K562 (cell line): ENCODE data around the gene CBLC. TPM values are rescaled to one million over a fixed set of nuclear protein-coding genes. Genes with fewer than 3 reads are reported as not detected.

Source experiments
- ARID2 ChIP-seq: fragments of 450-650 bp; IDR thresholded peaks from 2 replicates; pipeline ENCODE4 v1.6.1; 2017; ENCODE audit warnings: antibody characterized with exemption, mild to moderate bottlenecking
- BCL6 ChIP-seq: fragments of 250-450 bp; sonication (Bioruptor Pico); IDR thresholded peaks from 2 replicates; pipeline ENCODE4 v1.4.0; 2020
- CBFB ChIP-seq: sonication (generic); formaldehyde crosslinking; IDR thresholded peaks from 2 replicates; pipeline ENCODE4 v1.4.0; 2020; ENCODE audit warnings: mild to moderate bottlenecking, missing genetic modification reagents
- E2F3 ChIP-seq: fragments of 250-450 bp; sonication (Bioruptor Pico); IDR thresholded peaks from 2 replicates; pipeline ENCODE4 v1.4.0; 2020; ENCODE audit warnings: mild to moderate bottlenecking
- ELF1 ChIP-seq: fragments of 200-800 bp; sonication (Bioruptor generic); IDR thresholded peaks from 2 replicates; pipeline ENCODE4 v1.6.1; 2016; ENCODE audit warnings: missing genetic modification characterization, missing compliant biosample characterization
- NR1H2 ChIP-seq: sonication (generic); formaldehyde crosslinking; IDR thresholded peaks from 2 replicates; pipeline ENCODE4 v1.4.0; 2020; ENCODE audit warnings: mild to moderate bottlenecking, missing genetic modification reagents
- NUFIP1 ChIP-seq: fragments of 450-650 bp; IDR thresholded peaks from 2 replicates; pipeline ENCODE4 v1.6.1; 2018; ENCODE audit not compliant: partially characterized antibody
- UBTF ChIP-seq, 2 experiments: IDR thresholded peaks; 2 replicates each; pipeline ENCODE4 v1.6.1; 2012; ENCODE audit warnings: improper control_type of control experiment in 2 of 2, low read depth in 2 of 2, low read length in 2 of 2, borderline replicate concordance in 1 of 2
- ZNF79 ChIP-seq: fragments of 250-450 bp; sonication (Bioruptor Pico); IDR thresholded peaks from 2 replicates; pipeline ENCODE4 v1.4.0; 2020; ENCODE audit warnings: low read depth, mild to moderate bottlenecking, moderate library complexity
- polyA plus RNA-seq, 8 experiments: library from polyadenylated mRNA; depleted of rRNA in 4 of 8; stranded (reverse) in 5 of 8; unstranded in 3 of 8; fragments of >200 nt; fragmentation: Nextera tagmentation in 2 of 8; fragmentation: Illumina TruSeq in 1 of 8; extraction: Ambion mirVana in 2 of 8; extraction: Trizol in 1 of 8; gene quantifications; 2 replicates each; pipeline versions ENCODE4 v1.2.1 to v1.2.3, GENCODE V29; 2011 to 2014; ENCODE audit warnings: inconsistent platforms in 1 of 8, missing spikeins in 1 of 8
- total RNA-seq, 7 experiments: library from RNA; depleted of rRNA in 6 of 7; stranded (reverse); fragments of >200 nt in 6 of 7; fragmentation: Illumina TruSeq in 2 of 7; extraction: Trizol in 2 of 7; gene quantifications; 2 replicates each; pipeline versions ENCODE4 v1.2.1 to v1.2.3, GENCODE V29; 2011 to 2021; ENCODE audit warnings: low replicate concordance in 1 of 7
- TF ChIP-seq, protein P1 (sequence below): fragments of 250-450 bp; sonication (Bioruptor Pico); IDR thresholded peaks from 2 replicates; pipeline ENCODE4 v1.8.0; 2022; ENCODE audit warnings: moderate library complexity, mild to moderate bottlenecking, inconsistent platforms
- TF ChIP-seq, protein P2 (sequence below): fragments of 250-450 bp; sonication (Bioruptor Pico); IDR thresholded peaks from 2 replicates; pipeline ENCODE4 v1.8.0; 2021; ENCODE audit warnings: moderate library complexity, mild to moderate bottlenecking, inconsistent platforms
- TF ChIP-seq, protein P3 (sequence below), 2 experiments: IDR thresholded peaks in 1 of 2; conservative IDR thresholded peaks in 1 of 2; 2 replicates each; pipeline ENCODE4 v1.6.1; 2016; ENCODE audit warnings: low read depth in 2 of 2, mild to moderate bottlenecking in 1 of 2, missing compliant biosample characterization in 1 of 2, missing genetic modification characterization in 1 of 2, moderate library complexity in 1 of 2
- TF ChIP-seq, protein P4 (sequence below), 2 experiments: fragments of 450-650 bp in 1 of 2; sonication (generic) in 1 of 2; formaldehyde crosslinking in 1 of 2; IDR thresholded peaks; 2 replicates each; pipeline versions ENCODE4 v1.7.1 to v1.9.0; 2016 to 2022; ENCODE audit warnings: inconsistent platforms in 1 of 2, mild to moderate bottlenecking in 1 of 2, missing genetic modification reagents in 1 of 2

Gene CBLC
- total and polyA plus RNA-seq, 9 of the 15 experiments (the other 6 are each of a cell fraction or from before 2014, with no cell fraction given) = 0.09 TPM; not detected in 8

DNA sequence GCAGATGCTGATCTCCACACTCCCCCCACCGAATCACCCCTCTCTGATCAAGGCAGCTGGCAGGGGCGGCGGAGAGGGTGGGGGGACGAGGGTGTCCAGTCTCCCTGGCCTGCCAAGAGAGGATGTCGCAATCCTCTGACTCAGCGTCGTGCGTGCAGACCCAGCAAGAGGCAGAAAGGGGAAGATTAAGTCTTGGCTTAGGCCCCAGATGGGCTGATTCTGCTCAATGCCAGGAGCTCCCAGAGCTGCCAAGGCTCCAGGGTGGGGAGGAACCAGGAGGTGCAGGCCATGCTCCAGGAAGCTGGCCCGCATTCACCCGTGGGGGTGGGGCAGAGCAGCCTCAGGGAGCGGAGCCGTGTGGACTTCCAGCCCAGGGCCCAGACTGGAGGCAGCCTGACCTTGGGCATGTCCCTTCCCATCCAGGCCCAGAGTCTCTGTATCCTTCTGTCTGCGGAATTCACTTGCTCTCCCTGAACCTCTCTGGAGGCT lies 35.8 kb upstream of the CBLC start (continued):
- TF ChIP-seq, protein P1, sequence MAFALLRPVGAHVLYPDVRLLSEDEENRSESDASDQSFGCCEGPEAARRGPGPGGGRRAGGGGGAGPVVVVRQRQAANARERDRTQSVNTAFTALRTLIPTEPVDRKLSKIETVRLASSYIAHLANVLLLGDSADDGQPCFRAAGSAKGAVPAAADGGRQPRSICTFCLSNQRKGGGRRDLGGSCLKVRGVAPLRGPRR = no peak
- TF ChIP-seq UBTF (IDR thresholded peaks at IDR 0.05; ENCODE audit: borderline replicate concordance in 1 of 2, low read depth in 2 of 2, low read length in 2 of 2) = no peak
- TF ChIP-seq, protein P2, sequence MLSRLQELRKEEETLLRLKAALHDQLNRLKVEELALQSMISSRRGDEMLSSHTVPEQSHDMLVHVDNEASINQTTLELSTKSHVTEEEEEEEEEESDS (CRISPR knock-in tag) = no peak
- no peak for TF ChIP-seq NUFIP1
- TF ChIP-seq BCL6 (CRISPR knock-in tag) = no peak
- no peak for TF ChIP-seq ELF1
- no peak for TF ChIP-seq CBFB (CRISPR knock-in tag)
- no peak for TF ChIP-seq NR1H2
- no peak for TF ChIP-seq E2F3 (CRISPR knock-in tag)
- TF ChIP-seq, protein P3, sequence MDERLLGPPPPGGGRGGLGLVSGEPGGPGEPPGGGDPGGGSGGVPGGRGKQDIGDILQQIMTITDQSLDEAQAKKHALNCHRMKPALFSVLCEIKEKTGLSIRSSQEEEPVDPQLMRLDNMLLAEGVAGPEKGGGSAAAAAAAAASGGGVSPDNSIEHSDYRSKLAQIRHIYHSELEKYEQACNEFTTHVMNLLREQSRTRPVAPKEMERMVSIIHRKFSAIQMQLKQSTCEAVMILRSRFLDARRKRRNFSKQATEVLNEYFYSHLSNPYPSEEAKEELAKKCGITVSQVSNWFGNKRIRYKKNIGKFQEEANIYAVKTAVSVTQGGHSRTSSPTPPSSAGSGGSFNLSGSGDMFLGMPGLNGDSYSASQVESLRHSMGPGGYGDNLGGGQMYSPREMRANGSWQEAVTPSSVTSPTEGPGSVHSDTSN (CRISPR knock-in tag; IDR thresholded peaks at IDR 0.05; ENCODE audit: low read depth) = no peak
- TF ChIP-seq, protein P3 (tag; conservative IDR thresholded peaks at IDR 0.05; ENCODE audit: low read depth) = no peak
- TF ChIP-seq ZNF79 (CRISPR knock-in tag) = no peak
- TF ChIP-seq, protein P4, sequence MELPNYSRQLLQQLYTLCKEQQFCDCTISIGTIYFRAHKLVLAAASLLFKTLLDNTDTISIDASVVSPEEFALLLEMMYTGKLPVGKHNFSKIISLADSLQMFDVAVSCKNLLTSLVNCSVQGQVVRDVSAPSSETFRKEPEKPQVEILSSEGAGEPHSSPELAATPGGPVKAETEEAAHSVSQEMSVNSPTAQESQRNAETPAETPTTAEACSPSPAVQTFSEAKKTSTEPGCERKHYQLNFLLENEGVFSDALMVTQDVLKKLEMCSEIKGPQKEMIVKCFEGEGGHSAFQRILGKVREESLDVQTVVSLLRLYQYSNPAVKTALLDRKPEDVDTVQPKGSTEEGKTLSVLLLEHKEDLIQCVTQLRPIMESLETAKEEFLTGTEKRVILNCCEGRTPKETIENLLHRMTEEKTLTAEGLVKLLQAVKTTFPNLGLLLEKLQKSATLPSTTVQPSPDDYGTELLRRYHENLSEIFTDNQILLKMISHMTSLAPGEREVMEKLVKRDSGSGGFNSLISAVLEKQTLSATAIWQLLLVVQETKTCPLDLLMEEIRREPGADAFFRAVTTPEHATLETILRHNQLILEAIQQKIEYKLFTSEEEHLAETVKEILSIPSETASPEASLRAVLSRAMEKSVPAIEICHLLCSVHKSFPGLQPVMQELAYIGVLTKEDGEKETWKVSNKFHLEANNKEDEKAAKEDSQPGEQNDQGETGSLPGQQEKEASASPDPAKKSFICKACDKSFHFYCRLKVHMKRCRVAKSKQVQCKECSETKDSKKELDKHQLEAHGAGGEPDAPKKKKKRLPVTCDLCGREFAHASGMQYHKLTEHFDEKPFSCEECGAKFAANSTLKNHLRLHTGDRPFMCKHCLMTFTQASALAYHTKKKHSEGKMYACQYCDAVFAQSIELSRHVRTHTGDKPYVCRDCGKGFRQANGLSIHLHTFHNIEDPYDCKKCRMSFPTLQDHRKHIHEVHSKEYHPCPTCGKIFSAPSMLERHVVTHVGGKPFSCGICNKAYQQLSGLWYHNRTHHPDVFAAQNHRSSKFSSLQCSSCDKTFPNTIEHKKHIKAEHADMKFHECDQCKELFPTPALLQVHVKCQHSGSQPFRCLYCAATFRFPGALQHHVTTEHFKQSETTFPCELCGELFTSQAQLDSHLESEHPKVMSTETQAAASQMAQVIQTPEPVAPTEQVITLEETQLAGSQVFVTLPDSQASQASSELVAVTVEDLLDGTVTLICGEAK (IDR thresholded peaks at IDR 0.05) = no peak
- TF ChIP-seq, protein P4 (CRISPR knock-in tag; IDR thresholded peaks at IDR 0.05) = no peak
- no peak for TF ChIP-seq ARID2
